ENCODE results near the gene TMEM61.

The TMEM61 gene

GRCh38 chr1:54940042-54940441 is 40.4 kb upstream of the TMEM61 start:
- TF ChIP-seq, protein P1, sequence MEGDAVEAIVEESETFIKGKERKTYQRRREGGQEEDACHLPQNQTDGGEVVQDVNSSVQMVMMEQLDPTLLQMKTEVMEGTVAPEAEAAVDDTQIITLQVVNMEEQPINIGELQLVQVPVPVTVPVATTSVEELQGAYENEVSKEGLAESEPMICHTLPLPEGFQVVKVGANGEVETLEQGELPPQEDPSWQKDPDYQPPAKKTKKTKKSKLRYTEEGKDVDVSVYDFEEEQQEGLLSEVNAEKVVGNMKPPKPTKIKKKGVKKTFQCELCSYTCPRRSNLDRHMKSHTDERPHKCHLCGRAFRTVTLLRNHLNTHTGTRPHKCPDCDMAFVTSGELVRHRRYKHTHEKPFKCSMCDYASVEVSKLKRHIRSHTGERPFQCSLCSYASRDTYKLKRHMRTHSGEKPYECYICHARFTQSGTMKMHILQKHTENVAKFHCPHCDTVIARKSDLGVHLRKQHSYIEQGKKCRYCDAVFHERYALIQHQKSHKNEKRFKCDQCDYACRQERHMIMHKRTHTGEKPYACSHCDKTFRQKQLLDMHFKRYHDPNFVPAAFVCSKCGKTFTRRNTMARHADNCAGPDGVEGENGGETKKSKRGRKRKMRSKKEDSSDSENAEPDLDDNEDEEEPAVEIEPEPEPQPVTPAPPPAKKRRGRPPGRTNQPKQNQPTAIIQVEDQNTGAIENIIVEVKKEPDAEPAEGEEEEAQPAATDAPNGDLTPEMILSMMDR (IDR thresholded peaks at IDR 0.05; ENCODE audit: control extremely low read depth, extremely low read depth, low read depth, missing control alignments): no peak
- POLR2A ChIA-PET: no interaction called here
- CTCF ChIA-PET: interaction anchor here (0.7 to 17.7 kb wide), 4 partner anchors 8 to 82 kb away, joined by 4 to 609 read pairs (median 12); partner anchors contain the start of gene BSND

DNA sequence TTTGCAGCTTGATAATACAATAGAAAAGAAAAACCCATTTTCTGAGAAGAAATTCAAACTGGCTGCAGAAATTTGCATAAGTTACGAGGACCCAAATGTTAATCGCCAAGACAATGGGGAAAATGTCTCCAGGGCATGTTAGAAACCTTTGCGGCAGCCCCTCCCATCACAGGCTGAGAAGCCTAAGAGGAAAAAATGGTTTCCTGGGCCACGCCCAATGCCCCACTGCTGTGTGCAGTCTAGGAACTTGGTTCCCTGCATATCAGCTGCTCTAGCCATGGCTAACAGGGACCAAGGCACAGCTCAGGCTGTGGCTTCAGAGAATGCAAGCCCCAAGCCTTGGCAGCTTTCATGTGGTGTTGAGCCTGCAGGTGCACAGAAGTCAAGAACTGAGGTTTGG is 37.5 kb upstream of the TMEM61 start:
- TF ChIP-seq, protein P1 (IDR thresholded peaks at IDR 0.05; ENCODE audit: control extremely low read depth, extremely low read depth, low read depth, missing control alignments): no peak
- DNase-seq (ENCODE audit: extremely low spot score): no peak
- ChIA-PET CTCF (interaction anchor here (1.3 to 17.7 kb wide), 2 partner anchors 50 to 79 kb away, joined by 6 to 609 read pairs; partner anchors contain the start of gene BSND), POLR2A (interaction anchor here (0.5 kb wide), 1 partner anchor 57 kb away, joined by 6 read pairs; no protein-coding TSS in a partner anchor)

More at GRCh38 chr1:54940042-54940441, 40.4 kb upstream of the TMEM61 start:
- no peak for DNase-seq (ENCODE audit: extremely low spot score)

DNA sequence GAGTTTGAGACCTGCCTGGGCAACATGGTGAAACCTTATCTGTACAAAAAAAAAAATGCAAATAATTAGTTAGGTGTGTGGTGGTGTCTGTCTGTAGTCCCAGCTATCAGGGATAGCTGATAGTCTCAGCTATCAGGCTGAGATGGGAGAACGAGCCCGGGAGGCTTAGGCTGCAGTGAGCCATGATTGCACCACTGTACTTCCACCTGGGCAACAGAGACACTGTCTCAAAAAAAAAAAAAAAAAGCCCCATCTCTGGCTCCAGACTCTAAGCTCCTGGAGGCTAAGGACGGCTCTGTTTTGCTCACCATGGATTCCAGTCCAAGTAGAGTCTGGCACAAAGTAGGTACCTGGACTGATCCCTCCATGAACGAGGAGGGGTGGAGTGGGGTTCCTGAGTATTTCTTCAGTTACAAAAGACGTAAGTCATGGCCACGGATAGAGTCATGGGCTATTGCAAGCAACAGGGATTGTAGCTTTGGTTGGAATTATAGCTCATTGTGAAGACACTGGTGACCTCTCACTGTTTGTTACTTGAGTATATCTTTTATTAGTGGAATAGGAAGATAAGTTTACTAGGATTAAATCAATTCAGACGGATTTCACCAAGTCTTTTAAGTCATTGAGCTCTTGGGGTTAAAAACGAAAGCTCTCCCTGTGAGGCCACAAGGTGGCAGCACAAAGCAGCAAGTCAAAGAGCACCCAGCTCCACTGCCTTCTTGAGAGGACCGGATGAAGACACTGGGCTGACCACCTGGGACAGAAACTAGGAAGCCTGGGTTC is 35.6 kb upstream of the TMEM61 start:
- POLR2A ChIA-PET: no interaction called here
- CTCF ChIA-PET: interaction anchor here (0.6 to 17.7 kb wide), 39 partner anchors 9 to 1640 kb away, joined by 3 to 609 read pairs (median 5); partner anchors contain the start of genes BSND and DHCR24
- TF ChIP-seq, protein P1 (IDR thresholded peaks at IDR 0.05; ENCODE audit: control extremely low read depth, extremely low read depth, low read depth, missing control alignments): peak; percentile 78
- peak; percentile 80 for DNase-seq (ENCODE audit: extremely low spot score)

- CTCF ChIA-PET: interaction anchor here (0.6 to 17.7 kb wide), 39 partner anchors 10 to 1640 kb away, joined by 3 to 609 read pairs (median 5); partner anchors contain the start of genes BSND and DHCR24
- TF ChIP-seq, protein P1 (IDR thresholded peaks at IDR 0.05; ENCODE audit: control extremely low read depth, extremely low read depth, low read depth, missing control alignments): no peak
- DNase-seq (ENCODE audit: extremely low spot score): no peak
- POLR2A ChIA-PET: no interaction called here
Measured at GRCh38 chr1:54945393-54945936, 35.0 kb upstream of the TMEM61 start.

- DNase-seq (ENCODE audit: extremely low spot score): no peak
- TF ChIP-seq, protein P1 (IDR thresholded peaks at IDR 0.05; ENCODE audit: control extremely low read depth, extremely low read depth, low read depth, missing control alignments): no peak
- CTCF ChIA-PET: interaction anchor here (1.3 to 17.7 kb wide), 7 partner anchors 10 to 73 kb away, joined by 3 to 609 read pairs (median 26); partner anchors contain the start of gene BSND
- POLR2A ChIA-PET: no interaction called here
Measured at GRCh38 chr1:54947540-54947939, 32.9 kb upstream of the TMEM61 start.

GRCh38 chr1:54949053-54949452 is 31.4 kb upstream of the TMEM61 start:
- POLR2A ChIA-PET: no interaction called here

More at GRCh38 chr1:54949053-54949452, 31.4 kb upstream of the TMEM61 start:
- no peak for DNase-seq (ENCODE audit: extremely low spot score)
- CTCF ChIA-PET: interaction anchor here (1.4 to 17.7 kb wide), 9 partner anchors 10 to 72 kb away, joined by 3 to 609 read pairs (median 13); partner anchors contain the start of gene BSND
- TF ChIP-seq, protein P1 (IDR thresholded peaks at IDR 0.05; ENCODE audit: control extremely low read depth, extremely low read depth, low read depth, missing control alignments): no peak
